Colonic mucosa (tissue), 4 donors: Measurements from ENCODE around the gene LHFPL2. TPM values are rescaled to one million over a fixed set of nuclear protein-coding genes. Genes with fewer than 3 reads are reported as not detected.

Source experiments
- DNase-seq: peaks from one replicate; pipeline ENCODE4 v3.0.0-alpha.2; 2020
- H3K27ac ChIP-seq: fragments of 200-600 bp; one replicate; pipeline ENCODE4 v1.8.0; 2021
- H3K27me3 ChIP-seq: fragments of 200-600 bp; one replicate; pipeline ENCODE4 v1.8.0; 2021
- H3K36me3 ChIP-seq: fragments of 200-600 bp; one replicate; pipeline ENCODE4 v1.8.0; 2021
- H3K4me1 ChIP-seq: fragments of 200-600 bp; one replicate; pipeline ENCODE4 v1.8.0; 2021; ENCODE audit warnings: mild to moderate bottlenecking
- H3K4me3 ChIP-seq: fragments of 200-600 bp; one replicate; pipeline ENCODE4 v1.8.0; 2021
- H3K9ac ChIP-seq, 2 donors: one replicate each; pipeline ENCODE4 v1.7.0; 2013; ENCODE audit warnings: control low read depth in 2 of 2, low read depth in 2 of 2, low read length in 2 of 2
- H3K9me3 ChIP-seq: fragments of 200-600 bp; one replicate; pipeline ENCODE4 v1.8.0; 2021
- CTCF ChIP-seq: fragments of 200-600 bp; IDR thresholded peaks from one replicate; pipeline ENCODE4 v1.8.0; 2022; ENCODE audit warnings: antibody characterized with exemption, mild to moderate bottlenecking
- intact Hi-C: fragments of 100-400 bp; cut with DNase I; formaldehyde crosslinking; loops from one replicate; pipeline ENCODE4 v1.14.1; 2022
- total RNA-seq, 2 donors: library from RNA; stranded (reverse); fragmentation: NEBNext Ultra II Directional in 1 of 2; extraction: Animal tissue kit (Norgen Biotek cat#: 25700) in 1 of 2; gene quantifications; one replicate each; pipeline ENCODE4 v1.2.1, GENCODE V29; 2021
- donor health status: healthy.
- donor health status: DM: no; HTN: no; CAD: no.
- donor health status: DM: no; HTN: no; CAD: no.

Gene LHFPL2
- total RNA-seq, 2 donors from 2014 or later: 35.5 to 39.2 TPM

- peaks cover 5% of the 10 kb centered on the region for H3K4me1 ChIP-seq
- intact Hi-C loops: no loop called here
- H3K9me3 ChIP-seq: no peaks in the 10 kb centered on the region
- no peak for DNase-seq
- H3K36me3 ChIP-seq: no peaks in the 10 kb centered on the region
- no peak overlapping the region for H3K9ac ChIP-seq
- no peak for TF ChIP-seq CTCF
- H3K27ac ChIP-seq: peak overlapping the region; percentile 21
- no peaks in the 10 kb centered on the region for H3K27me3 ChIP-seq
- no peak overlapping the region for H3K4me3 ChIP-seq
These were observed 137.3 kb downstream of the LHFPL2 start for GRCh38 chr5:78511121-78511906.

DNA sequence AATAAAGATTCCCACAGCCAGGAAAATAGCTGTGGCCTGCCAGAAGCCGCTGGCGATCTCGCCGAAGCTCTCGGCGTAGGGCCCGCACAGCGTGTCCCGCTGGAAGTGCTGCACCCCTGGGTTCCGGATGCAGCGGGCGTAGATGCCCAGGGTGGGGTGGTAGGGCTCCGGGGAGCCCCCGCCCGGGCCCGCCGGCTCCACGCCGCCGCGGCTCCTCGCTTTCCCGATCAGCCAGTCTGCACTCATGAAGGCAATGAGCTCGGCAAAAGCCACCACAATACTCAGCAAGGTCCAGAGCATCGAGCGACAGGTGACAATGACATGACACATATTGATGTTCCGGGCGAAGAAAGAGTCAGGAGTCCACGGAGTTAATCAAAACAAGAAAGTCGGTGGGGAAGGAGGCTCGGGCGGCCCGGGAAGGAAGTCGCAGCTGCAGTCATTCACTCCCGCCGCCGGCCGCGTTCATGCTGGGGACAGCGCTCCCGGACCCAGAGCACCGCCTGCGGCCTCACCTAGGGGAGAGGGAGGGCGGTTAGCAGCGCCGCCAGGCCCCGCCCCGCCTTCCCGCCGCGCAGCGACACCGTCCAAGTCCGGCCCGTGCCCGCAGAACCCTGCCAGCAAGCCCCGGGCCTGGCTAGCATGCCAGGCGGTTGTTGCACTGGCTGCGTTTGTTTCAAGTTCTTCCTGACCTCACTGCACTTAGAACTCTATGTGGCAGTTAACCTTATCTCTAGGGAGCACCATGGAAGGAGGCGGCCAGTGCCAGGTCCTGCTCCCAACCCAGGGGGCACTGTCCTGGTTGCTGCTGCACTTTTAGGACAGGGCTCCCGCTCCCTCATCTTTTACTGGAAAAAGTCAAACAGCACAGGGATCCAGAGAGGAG, 138.4 kb downstream of the LHFPL2 start:
- intact Hi-C loops: no loop called here
- H3K9ac ChIP-seq: peak overlapping the region; percentile 40 to 56

DNA sequence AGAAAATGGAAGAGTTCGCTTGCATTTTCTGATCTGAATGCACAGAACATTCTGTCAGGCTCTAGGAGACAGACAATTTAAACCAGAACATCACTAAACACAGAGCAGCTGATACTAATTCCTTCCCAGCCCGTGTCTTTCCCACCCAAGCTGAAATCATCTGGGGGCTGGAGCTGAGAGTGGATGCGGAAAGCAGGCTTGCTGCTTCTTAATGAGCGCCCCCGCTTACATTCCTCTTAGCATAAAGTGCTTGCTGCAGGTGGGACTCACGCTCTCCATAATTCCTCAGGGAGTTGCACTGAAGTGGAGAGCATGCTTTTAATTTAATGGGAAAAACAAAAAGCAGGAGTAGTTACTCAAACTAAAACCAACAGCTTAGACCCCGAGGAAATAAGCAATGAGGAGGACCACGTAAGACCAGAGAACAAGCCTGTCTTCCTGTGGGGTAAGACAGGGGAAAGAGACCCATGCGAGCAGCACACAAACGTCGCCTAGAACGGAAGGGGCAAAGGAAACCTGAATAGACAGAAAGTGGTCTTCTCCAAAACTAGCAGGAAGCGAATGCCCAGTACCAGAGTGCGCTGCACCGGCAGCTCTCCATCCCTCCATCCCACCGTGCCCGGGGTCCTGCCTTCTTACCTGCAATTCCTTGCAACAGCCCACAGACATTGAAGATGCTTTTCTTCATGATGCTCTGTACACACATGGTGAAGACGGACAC, 139.3 kb downstream of the LHFPL2 start:
- no peak for DNase-seq
- peaks cover 5% of the 10 kb centered on the region for H3K4me1 ChIP-seq
- intact Hi-C loops: no loop called here
- H3K36me3 ChIP-seq: no peaks in the 10 kb centered on the region
- no peaks in the 10 kb centered on the region for H3K9me3 ChIP-seq
- H3K27ac ChIP-seq: peak overlapping the region; percentile 21
- H3K27me3 ChIP-seq: no peaks in the 10 kb centered on the region
- peak overlapping the region; percentile 39 for H3K4me3 ChIP-seq
- H3K9ac ChIP-seq: peak overlapping the region in 1 of 2 donors; percentile 56
- no peak for TF ChIP-seq CTCF

More for the DNA sequence above, 138.4 kb downstream of the LHFPL2 start:
- H3K27me3 ChIP-seq: no peaks in the 10 kb centered on the region
- peak overlapping the region; percentile 21 for H3K27ac ChIP-seq
- peaks cover 5% of the 10 kb centered on the region for H3K4me1 ChIP-seq
- H3K4me3 ChIP-seq: peak overlapping the region; percentile 39
- H3K9me3 ChIP-seq: no peaks in the 10 kb centered on the region
- no peak for TF ChIP-seq CTCF
- H3K36me3 ChIP-seq: no peaks in the 10 kb centered on the region
- peak; percentile 78 for DNase-seq

DNA sequence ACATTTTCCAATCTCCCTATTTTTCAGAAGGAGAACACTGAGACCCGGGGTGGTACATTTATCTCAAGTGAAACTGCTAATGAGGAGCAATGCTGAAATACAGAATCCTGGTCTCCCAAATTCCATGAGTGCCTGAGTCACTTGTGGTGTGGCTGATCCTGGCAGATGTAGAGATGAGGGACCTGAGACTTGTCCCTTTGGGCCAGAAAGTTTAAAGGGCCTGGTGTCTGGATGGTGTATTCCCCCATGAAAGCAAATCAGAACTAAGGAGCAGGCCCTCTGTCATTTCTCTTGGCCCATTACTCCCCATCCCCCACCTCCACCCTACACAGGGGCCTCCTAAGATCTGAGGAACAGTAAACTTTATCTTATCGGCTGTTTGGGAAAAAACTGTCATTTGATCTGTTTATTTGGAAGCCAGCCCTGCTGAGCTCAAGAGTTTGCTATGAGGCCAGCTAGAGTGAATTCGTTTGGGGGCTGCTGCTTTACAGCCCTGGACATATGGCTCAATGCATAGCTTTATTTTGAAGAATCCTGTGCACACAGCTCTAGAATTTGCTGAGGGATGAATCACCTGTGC, 140.3 kb downstream of the LHFPL2 start:
- H3K4me1 ChIP-seq: peaks cover 5% of the 10 kb centered on the region
- H3K27ac ChIP-seq: no peak overlapping the region
- H3K9ac ChIP-seq: no peak overlapping the region
- TF ChIP-seq CTCF: no peak
- H3K36me3 ChIP-seq: no peaks in the 10 kb centered on the region
- no peak for DNase-seq
- intact Hi-C loops: no loop called here
- no peaks in the 10 kb centered on the region for H3K9me3 ChIP-seq
- no peaks in the 10 kb centered on the region for H3K27me3 ChIP-seq
- H3K4me3 ChIP-seq: no peak overlapping the region

DNA sequence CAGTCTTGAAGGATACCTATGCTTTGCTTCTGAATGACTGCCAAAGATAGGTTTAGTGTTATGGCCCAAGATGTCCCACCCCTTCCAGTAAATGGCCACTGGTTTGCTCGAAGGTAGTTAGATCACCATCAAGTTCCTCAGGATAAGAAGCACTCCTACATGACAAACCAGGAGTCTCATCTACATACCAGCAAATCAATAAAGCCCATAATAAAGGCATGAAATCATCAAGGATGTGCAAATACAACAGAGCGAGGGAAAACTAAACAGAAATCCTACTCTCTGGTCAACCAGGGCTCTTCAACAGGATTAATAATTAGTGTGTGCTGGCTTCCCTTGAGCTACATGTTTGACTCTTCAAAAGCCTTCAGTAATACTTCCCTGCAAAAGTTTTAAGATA, 141.0 kb downstream of the LHFPL2 start:
- H3K27ac ChIP-seq: no peak overlapping the region
- no peak for TF ChIP-seq CTCF
- H3K9me3 ChIP-seq: no peaks in the 10 kb centered on the region
- H3K4me3 ChIP-seq: no peak overlapping the region
- no peaks in the 10 kb centered on the region for H3K27me3 ChIP-seq
- peaks cover 5% of the 10 kb centered on the region for H3K4me1 ChIP-seq
- intact Hi-C loops: no loop called here
- DNase-seq: no peak
- no peaks in the 10 kb centered on the region for H3K36me3 ChIP-seq
- H3K9ac ChIP-seq: no peak overlapping the region
